CD4-positive, alpha-beta T cell treated with Interleukin-2 at 100 ng/mL for 4 hours (primary cell): ENCODE results near the gene SUCLA2.
"Not testable (repeated sequence)": the region's sequence is repeated elsewhere in the genome, so short reads cannot be mapped to it uniquely, and the experiment has no call there.

Experiments used
- DNase-seq: peaks from one replicate; pipeline ENCODE4 v3.0.0-alpha.2; 2020; ENCODE audit warnings: low spot score

SUCLA2 gene

GRCh38 chr13:47991859-47992258, 9.2 kb downstream of the SUCLA2 start:
- no peak for DNase-seq

DNA sequence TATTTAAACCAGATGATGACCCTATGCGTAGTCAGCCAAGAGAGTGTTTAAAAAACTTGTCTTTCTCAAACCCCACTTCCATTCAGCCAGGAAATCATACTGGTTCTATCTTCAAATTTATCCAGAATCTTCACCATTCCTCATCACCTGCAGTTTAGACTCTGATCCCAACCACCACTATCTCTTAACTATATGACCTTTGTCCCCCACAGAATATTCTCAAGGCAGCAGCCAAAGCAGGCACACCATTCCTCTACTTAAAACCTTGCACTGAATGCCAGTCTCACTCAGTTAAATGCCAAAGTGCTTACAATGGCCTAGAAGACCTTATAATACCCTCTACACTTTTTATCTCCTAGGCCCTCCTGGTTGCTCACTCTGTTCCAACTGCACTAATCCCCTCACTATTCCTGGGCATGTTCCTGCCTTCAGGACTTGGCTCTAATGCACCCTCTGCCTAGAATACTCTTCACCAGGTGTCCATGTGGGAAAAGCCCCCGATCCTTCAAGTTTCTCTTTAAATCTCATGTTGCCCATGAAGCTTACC, 10.1 kb downstream of the SUCLA2 start:
- no peak for DNase-seq

DNA sequence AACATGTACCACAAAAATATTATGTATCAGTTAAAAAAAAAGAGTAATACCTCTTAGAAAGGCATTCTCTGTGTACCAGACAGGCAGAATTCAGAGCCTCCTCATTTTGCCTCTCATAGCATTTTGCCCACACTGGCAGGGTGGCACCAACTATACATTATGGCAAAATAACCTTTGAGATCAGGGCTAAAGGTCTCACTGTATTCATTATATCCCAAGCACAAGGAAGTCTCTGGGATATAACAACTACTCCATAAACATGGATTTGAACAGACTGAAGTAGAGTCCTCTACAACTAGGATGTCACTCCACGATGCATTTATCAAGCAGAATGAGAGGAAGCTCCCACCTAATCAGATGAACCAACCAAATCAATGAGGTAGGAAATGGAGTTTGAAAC, 10.6 kb downstream of the SUCLA2 start:
- DNase-seq: no peak

DNA sequence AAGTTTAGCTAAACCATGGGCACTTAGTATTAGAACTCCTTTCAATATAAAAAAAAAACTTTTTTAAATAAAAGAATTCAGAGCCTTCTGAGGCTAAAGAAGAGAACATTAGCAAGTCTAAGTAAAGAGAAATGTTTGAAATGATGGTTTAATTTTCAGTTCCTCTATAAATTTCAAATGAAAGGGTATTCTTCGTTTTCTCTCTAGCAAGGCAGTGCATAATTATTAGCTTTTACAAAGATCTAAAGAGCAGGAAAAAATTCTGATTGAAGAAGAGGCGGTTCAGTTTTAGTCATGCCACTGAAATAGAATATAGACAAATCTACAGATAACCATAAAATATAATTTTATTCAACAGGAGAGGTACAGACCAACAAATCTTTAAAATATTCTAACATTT, 18.0 kb downstream of the SUCLA2 start:
- DNase-seq: no peak

- no peak for DNase-seq
Observed at GRCh38 chr13:47976325-47976724, 24.7 kb downstream of the SUCLA2 start.

GRCh38 chr13:47964863-47965262, 36.2 kb downstream of the SUCLA2 start:
- DNase-seq: no peak

GRCh38 chr13:47962237-47962636, 38.8 kb downstream of the SUCLA2 start:
- no peak for DNase-seq

DNA sequence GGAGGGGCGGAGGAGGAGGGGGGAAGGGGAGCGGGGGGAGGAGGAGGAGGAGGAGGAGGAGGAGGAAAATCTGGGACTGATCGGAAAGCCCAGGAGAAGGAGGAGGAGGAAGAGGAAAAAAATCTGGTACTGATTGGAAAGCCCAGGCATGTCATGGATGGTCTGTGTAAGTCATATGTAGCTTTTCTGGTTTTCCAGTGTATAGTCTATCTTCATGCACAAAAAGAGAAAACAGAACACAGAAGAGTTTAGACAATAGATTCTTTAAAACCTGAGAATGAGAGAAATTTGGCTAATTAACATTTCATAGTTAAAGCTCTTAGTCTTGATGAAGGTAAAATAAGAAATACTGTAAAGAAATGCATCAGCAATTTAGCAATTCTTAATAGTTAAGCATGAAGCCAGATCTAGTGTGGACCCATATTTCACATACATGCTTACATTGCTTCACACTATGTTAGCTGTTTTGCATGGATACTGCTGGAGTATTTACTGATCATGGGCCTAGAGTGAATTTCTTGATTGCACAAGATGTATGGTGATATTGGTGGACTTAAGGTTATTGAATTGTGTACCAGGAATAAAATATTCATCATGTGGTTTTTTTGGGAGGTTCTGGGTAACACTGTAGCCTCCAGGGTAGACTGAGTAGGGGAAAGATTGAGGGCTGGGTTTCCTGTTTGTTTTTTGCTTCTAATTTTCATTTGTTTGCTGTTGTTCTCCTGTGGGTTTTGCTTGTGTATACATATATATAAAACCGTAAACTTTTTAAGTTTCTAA, 41.4 kb downstream of the SUCLA2 start:
- no peak for DNase-seq

- no peak for DNase-seq
Observed at GRCh38 chr13:47957073-47957472, 44.0 kb downstream of the SUCLA2 start.

DNA sequence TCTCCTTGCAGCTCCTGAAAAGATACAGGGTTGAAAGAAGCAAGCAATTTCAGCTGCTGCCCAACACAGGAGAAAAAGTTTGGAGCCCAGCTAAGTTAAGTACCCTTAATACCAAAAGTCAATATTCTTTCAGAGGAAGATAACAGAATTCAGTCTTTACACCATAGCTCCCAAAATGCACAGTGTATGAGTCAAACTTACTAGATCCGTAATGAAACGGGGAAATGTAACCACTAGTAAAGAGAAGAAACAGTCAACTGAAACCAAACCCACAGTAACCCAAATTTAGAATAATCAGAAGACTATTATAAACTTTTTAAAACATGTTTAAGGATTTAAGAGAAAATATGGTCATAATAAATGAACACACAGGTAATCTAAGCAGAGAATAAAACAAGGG, 45.2 kb downstream of the SUCLA2 start:
- DNase-seq: no peak

- DNase-seq: no peak
Observed at GRCh38 chr13:47949799-47950198, 51.3 kb downstream of the SUCLA2 start.

- no peak for DNase-seq
Observed at GRCh38 chr13:47945738-47946137, 55.3 kb downstream of the SUCLA2 start.

DNA sequence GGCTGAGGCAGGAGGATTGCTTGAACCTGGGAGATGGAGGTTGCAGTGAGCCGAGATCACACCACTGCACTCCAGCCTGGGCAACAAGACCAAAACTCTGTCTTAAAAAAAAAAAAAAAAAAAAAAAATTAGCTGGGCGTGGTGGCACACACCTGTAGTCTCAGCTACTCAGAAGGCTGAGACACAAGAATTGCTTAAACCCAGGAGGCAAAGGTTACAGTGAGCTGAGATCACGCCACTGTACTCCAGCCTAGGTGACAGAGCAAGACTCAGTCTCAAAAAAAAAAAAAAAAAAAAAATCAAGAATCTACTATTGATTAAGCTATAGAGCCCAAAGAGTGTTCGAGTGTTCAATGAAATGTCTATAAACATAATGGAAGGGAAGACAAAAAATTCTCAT, 55.9 kb downstream of the SUCLA2 start:
- DNase-seq: not testable (repeated sequence)

DNA sequence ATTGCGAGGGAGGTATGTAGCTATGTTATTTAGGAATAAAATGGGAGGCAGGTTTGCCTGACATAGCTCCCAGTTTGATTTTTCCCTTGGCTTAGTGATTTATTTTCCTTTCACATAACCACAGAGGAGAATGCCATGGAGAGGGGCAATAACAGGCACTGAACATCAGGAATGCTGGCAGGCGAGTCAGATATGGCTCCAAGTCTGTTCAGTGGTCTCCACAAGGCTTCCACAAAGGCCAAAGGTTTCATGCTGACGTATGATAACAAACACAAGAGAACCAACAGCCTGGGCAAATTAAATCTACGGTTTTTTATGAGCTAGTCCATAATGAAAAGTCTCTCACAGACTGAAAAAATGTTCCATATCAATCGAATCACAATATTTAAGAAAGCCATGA, 66.7 kb downstream of the SUCLA2 start:
- no peak for DNase-seq

- no peak for DNase-seq
Observed at GRCh38 chr13:47932950-47933923, 67.8 kb downstream of the SUCLA2 start.

- no peak for DNase-seq
Observed at GRCh38 chr13:47930649-47931165, 70.4 kb downstream of the SUCLA2 start.

DNA sequence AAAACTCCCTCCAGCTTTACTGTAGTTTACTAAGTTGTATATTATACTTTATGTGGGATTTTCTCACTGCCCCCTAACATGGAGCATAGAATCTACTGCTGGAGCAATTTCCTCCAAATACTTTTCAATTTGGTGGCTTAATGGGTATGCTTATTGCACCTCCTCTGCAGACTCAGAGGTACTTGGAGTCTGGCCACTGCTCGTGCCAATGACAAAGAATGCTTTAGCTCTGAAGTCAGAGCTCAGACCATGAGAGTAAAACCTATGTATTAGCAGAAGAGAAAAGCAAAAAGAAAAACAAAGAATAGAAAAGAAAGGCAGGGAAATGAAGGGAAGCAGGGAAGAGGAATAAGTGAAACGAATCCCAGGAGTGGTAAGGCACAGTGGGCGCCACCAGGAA, 71.9 kb downstream of the SUCLA2 start:
- DNase-seq: no peak

- DNase-seq: no peak
Observed at GRCh38 chr13:47917022-47917574, 84.0 kb downstream of the SUCLA2 start.

DNA sequence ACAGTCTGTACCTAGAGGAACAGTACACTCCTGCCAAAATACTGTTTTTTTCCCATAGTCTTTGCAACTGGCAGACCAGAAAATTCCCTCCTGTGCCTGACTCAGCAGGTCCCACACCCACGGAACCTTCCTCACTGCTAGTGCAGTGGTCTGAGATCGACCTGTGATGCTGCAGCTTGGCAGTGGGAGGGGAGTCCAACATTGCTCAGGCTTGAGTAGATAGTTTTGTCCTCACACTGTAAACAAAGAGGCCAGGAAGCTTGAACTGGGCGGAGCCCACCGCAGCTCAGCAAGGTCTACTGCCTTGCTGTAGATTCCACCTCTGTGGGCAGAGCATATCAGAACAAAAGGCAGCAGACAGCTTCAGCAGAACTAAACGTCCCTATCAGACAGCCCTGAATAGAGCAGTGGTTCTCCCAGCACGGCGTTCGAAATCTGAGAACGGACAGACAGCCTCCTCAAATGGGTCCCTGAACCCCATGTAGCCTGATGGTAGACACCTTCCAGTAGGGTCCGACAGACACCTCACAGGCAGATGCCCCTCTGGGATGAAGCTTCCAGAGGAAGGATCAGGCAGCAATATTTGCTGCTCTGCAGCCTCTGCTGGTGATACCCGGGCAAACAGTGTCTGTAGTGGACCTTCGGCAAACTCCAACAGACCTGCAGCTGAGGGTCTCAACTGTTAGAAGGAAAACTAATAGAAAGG, 92.7 kb downstream of the SUCLA2 start:
- no peak for DNase-seq

GRCh38 chr13:47904891-47905290, 96.2 kb downstream of the SUCLA2 start:
- DNase-seq: no peak

GRCh38 chr13:47904241-47904640, 96.8 kb downstream of the SUCLA2 start:
- no peak for DNase-seq

DNA sequence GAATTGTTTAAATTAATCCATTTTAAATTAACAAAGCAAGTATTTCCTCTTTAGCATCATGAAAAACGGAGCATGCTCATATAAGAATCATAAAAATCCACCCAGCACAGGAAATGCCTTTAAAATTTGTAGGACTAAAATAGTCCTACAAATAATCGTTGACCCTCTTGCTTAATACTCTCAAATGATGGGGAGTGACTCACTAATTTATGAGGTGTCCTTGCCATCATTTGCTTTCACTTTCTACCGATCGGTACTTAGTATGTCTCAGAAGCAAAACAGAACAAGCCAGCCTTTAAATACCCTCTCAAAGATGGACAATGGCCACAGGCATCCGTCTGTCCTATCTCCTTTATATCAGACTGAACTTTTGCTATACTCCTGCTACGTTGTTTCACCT, 97.2 kb downstream of the SUCLA2 start:
- DNase-seq: no peak
